Kidney epithelial cell (primary cell): ENCODE results near the gene COL23A1. TPM values are rescaled to one million over a fixed set of nuclear protein-coding genes. Genes with fewer than 3 reads are reported as not detected.

ENCODE experiments used
- DNase-seq: peaks from one replicate; pipeline ENCODE4 v3.0.0-alpha.2; 2010; ENCODE audit warnings: low read depth
- H3K27me3 ChIP-seq: 2 replicates; pipeline ENCODE4 v1.6.0; 2011; ENCODE audit warnings: low read length; ENCODE audit not compliant: control insufficient read depth, insufficient read depth
- H3K36me3 ChIP-seq: 2 replicates; pipeline ENCODE4 v1.5.1; 2011; ENCODE audit warnings: low read length; ENCODE audit not compliant: control insufficient read depth, insufficient read depth
- H3K4me3 ChIP-seq: 2 replicates; pipeline ENCODE4 v1.5.1; 2011; ENCODE audit warnings: low read depth, mild to moderate bottlenecking, control low read depth, low read length
- CTCF ChIP-seq: IDR thresholded peaks from 2 replicates; pipeline ENCODE4 v1.5.1; 2011; ENCODE audit warnings: mild to moderate bottlenecking, moderate library complexity, low read length, control low read depth, inconsistent platforms; ENCODE audit not compliant: insufficient read depth, poor library complexity, severe bottlenecking
- total RNA-seq: library from RNA; depleted of rRNA; stranded (reverse); fragments of >200 nt; gene quantifications from 2 replicates; pipeline ENCODE4 v1.2.3, GENCODE V29; 2015

Gene COL23A1
- total RNA-seq, 1 donor from 2014 or later = 0.17 TPM

GRCh38 chr5:178555771-178556211, 34.4 kb downstream of the COL23A1 start:
- Histone ChIP-seq H3K36me3 (no peaks in the 10 kb centered on the region), H3K4me3 (no peak overlapping the region), H3K27me3 (no peaks in the 10 kb centered on the region)
- no peak for TF ChIP-seq CTCF
- no peak for DNase-seq

GRCh38 chr5:178555005-178555404, 35.2 kb downstream of the COL23A1 start:
- TF ChIP-seq CTCF = no peak
- H3K4me3 ChIP-seq = no peak overlapping the region
- no peak for DNase-seq
- H3K27me3 ChIP-seq = no peaks in the 10 kb centered on the region
- H3K36me3 ChIP-seq = no peaks in the 10 kb centered on the region

- H3K27me3 ChIP-seq = no peaks in the 10 kb centered on the region
- no peak for DNase-seq
- no peak overlapping the region for H3K4me3 ChIP-seq
- H3K36me3 ChIP-seq = no peaks in the 10 kb centered on the region
- no peak for TF ChIP-seq CTCF
These were observed 35.9 kb downstream of the COL23A1 start for GRCh38 chr5:178554311-178554710.

GRCh38 chr5:178553517-178553916, 36.7 kb downstream of the COL23A1 start:
- no peaks in the 10 kb centered on the region for H3K36me3 ChIP-seq
- H3K27me3 ChIP-seq = no peaks in the 10 kb centered on the region
- DNase-seq = no peak
- H3K4me3 ChIP-seq = no peak overlapping the region
- no peak for TF ChIP-seq CTCF

- no peaks in the 10 kb centered on the region for H3K36me3 ChIP-seq
- H3K4me3 ChIP-seq = no peak overlapping the region
- no peak for DNase-seq
- no peaks in the 10 kb centered on the region for H3K27me3 ChIP-seq
- TF ChIP-seq CTCF = no peak
These were observed 38.7 kb downstream of the COL23A1 start for GRCh38 chr5:178551468-178551867.

GRCh38 chr5:178551059-178551458, 39.1 kb downstream of the COL23A1 start:
- no peak overlapping the region for H3K4me3 ChIP-seq
- no peak for DNase-seq
- peak; percentile 39 for TF ChIP-seq CTCF
- H3K27me3 ChIP-seq = no peaks in the 10 kb centered on the region
- no peaks in the 10 kb centered on the region for H3K36me3 ChIP-seq
